Body of pancreas (tissue), 4 donors: ENCODE results near the gene DMRTC2. TPM values are rescaled to one million over a fixed set of nuclear protein-coding genes. Genes with fewer than 3 reads are reported as not detected.

Experiments used
- ATAC-seq: fragments of 150-250 bp; one replicate; pipeline ENCODE4 v1.9.1; 2016
- DNase-seq, 4 donors: peaks; one replicate each; pipeline ENCODE4 v3.0.0-alpha.2; 2019
- H3K27ac ChIP-seq, 4 donors: fragments of 200-600 bp; sonication (generic); 1 replicate in 3 of 4; 2 replicates in 1 of 4; pipeline versions ENCODE4 v1.5.1 to v1.6.1; 2016 to 2019; ENCODE audit warnings: mild to moderate bottlenecking in 1 of 4, mixed read lengths in 1 of 4, moderate library complexity in 1 of 4
- H3K27me3 ChIP-seq, 2 donors: fragments of 200-600 bp; sonication (generic); one replicate each; pipeline ENCODE4 v1.6.0; 2016; ENCODE audit warnings: mild to moderate bottlenecking in 1 of 2
- H3K36me3 ChIP-seq, 2 donors: fragments of 200-600 bp; sonication (generic); replicated peaks in 1 of 2; 2 replicates each; pipeline ENCODE4 v1.5.1; 2016; ENCODE audit warnings: low read depth in 2 of 2; ENCODE audit not compliant: insufficient read depth in 1 of 2
- H3K4me1 ChIP-seq: fragments of 200-600 bp; sonication (generic); one replicate; pipeline ENCODE4 v1.6.0; 2016
- H3K4me3 ChIP-seq, 2 donors: fragments of 200-600 bp; sonication (generic); 1 replicate in 1 of 2; 2 replicates in 1 of 2; pipeline ENCODE4 v1.5.1; 2016 to 2019
- H3K9me3 ChIP-seq, 3 donors: fragments of 200-600 bp; sonication (generic); 1 replicate in 2 of 3; 2 replicates in 1 of 3; pipeline ENCODE4 v1.5.1; 2016
- CTCF ChIP-seq, 7 experiments: fragments of 450-650 bp in 4 of 7; fragments of 200-600 bp in 3 of 7; sonication (generic) in 3 of 7; IDR thresholded peaks; one replicate each; pipeline ENCODE4 v1.5.1; 2016 to 2019; ENCODE audit warnings: antibody characterized with exemption in 7 of 7
- POLR2A ChIP-seq, 3 donors: fragments of 450-650 bp; IDR thresholded peaks; one replicate each; pipeline ENCODE4 v1.6.1; 2016; ENCODE audit warnings: antibody characterized with exemption in 3 of 3, mild to moderate bottlenecking in 2 of 3
- WGBS, 2 donors: methylation state at CpG; one replicate each; pipeline ENCODE4 v1.1.5; 2017; 5-methylcytosine and 5-hydroxymethylcytosine counted together
- intact Hi-C: fragments of 100-400 bp; cut with DNase I; formaldehyde crosslinking; loops from one replicate; pipeline ENCODE4 v1.15.1; 2023
- total RNA-seq, 2 donors: library from RNA; depleted of rRNA; stranded (reverse); fragments of >200 nt; gene quantifications; one replicate each; pipeline ENCODE4 v1.1.0, GENCODE V29; 2016

Gene DMRTC2
- total RNA-seq, 2 donors from 2014 or later, result not detected

DNA sequence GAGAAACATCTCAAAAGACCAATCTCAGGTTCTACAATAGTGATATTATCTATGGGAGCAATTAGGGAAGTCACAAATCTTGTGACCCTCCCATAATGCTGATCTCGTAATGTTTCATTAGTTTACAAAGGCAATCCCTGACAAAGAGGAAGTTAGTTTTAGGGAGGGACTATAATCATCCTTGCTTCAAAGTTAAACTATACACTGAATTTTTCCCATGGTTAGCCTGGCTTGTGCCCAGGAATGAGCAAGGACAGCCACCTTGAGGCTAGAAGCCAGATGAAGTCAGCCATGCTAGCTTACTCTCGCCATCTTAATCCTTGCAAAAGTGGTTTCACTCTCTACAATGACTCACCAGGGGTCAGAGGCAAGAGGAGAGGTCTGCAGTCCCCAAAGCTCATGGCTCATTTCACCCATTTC lies 43.0 kb upstream of the DMRTC2 start:
- Histone ChIP-seq H3K36me3 (no peaks in the 10 kb centered on the region), H3K4me3 (no peak overlapping the region), H3K9me3 (no peaks in the 10 kb centered on the region), H3K4me1 (no peaks in the 10 kb centered on the region), H3K27me3 (no peaks in the 10 kb centered on the region), H3K27ac (no peak overlapping the region)
- no peak for ATAC-seq
- intact Hi-C loops, result no loop called here
- peak in 1 of 4 donors; percentile 19 for DNase-seq
- WGBS, 2 donors, result 43 to 61% methylated on average over 2 of the region's 2 CpGs
- no peak for TF ChIP-seq CTCF (IDR thresholded peaks at IDR 0.05)
- TF ChIP-seq POLR2A (IDR thresholded peaks at IDR 0.05), result no peak

- intact Hi-C loops, result no loop called here
- Histone ChIP-seq H3K27me3 (no peaks in the 10 kb centered on the region), H3K4me3 (no peak overlapping the region), H3K27ac (no peak overlapping the region), H3K4me1 (no peaks in the 10 kb centered on the region), H3K36me3 (no peaks in the 10 kb centered on the region), H3K9me3 (no peaks in the 10 kb centered on the region)
- no peak for TF ChIP-seq POLR2A (IDR thresholded peaks at IDR 0.05)
- TF ChIP-seq CTCF (IDR thresholded peaks at IDR 0.05), result no peak
- DNase-seq, result no peak
- no peak for ATAC-seq
- WGBS, 2 donors, result 75 to 93% methylated on average over 2 of the region's 2 CpGs
These were observed 42.1 kb upstream of the DMRTC2 start for GRCh38 chr19:41802770-41803169.

- Histone ChIP-seq H3K27me3 (no peaks in the 10 kb centered on the region), H3K27ac (no peak overlapping the region), H3K4me3 (no peak overlapping the region), H3K4me1 (no peaks in the 10 kb centered on the region), H3K36me3 (no peaks in the 10 kb centered on the region), H3K9me3 (no peaks in the 10 kb centered on the region)
- ATAC-seq (no peak), DNase-seq (no peak)
- WGBS, 2 donors, result 63 to 70% methylated on average over 3 of the region's 3 CpGs
- TF ChIP-seq POLR2A (IDR thresholded peaks at IDR 0.05) (no peak), CTCF (IDR thresholded peaks at IDR 0.05) (no peak)
- intact Hi-C loops, result no loop called here
These were observed 40.5 kb upstream of the DMRTC2 start for GRCh38 chr19:41804336-41804735.

DNA sequence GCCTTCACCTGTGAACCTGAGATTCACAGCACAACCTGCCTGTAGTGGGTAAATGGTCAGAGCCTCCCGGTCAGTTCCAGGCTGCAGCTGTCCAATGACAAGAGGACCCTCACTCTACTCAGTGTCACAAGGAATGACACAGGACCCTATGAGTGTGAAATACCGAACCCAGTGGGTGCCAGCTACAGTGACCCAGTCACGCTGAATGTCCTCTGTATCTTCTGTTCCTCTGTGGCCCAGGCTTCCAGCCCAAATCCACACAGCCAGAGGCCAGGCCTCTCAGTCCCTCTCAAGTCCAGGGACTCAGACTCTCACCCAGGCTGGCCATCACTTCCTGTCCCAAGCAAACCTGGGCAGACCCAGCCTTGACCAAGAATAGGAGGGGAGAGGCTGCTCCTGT lies 37.7 kb upstream of the DMRTC2 start:
- no peak for TF ChIP-seq POLR2A (IDR thresholded peaks at IDR 0.05)
- no peak for TF ChIP-seq CTCF (IDR thresholded peaks at IDR 0.05)
- no peak overlapping the region for H3K4me3 ChIP-seq
- no peaks in the 10 kb centered on the region for H3K27me3 ChIP-seq
- no peaks in the 10 kb centered on the region for H3K36me3 ChIP-seq
- DNase-seq, result no peak
- no peak overlapping the region for H3K27ac ChIP-seq
- no peak for ATAC-seq
- no peaks in the 10 kb centered on the region for H3K4me1 ChIP-seq
- intact Hi-C loops, result no loop called here
- no peaks in the 10 kb centered on the region for H3K9me3 ChIP-seq
- 76% methylated on average over 3 of the region's 3 CpGs; no CpG with 5 or more reads in 1 of the 2 donors for WGBS, 2 donors
